ENCODE results near the gene SSTR3.

The SSTR3 gene

DNA sequence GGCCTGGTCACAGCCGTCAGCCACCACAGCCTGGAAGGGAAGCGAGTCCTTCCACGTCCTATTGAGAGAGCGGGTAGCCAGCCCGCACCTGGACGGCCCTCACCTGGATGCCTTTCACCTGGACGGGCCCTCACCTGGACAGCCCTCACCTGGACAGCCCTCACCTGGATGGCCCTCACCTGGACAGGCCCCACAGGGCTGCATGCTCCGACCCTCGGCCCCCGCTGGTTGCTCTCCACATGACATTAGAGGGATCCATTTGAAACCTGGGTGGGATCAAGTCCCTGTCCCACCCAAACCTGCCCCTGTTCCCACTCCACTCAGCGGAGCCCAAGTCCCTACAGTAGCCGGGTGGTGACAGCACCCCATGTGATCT lies 27.9 kb downstream of the SSTR3 start:
- ChIA-PET CTCF (no interaction called here), POLR2A (no interaction called here)
- TF ChIP-seq LEF1 (IDR thresholded peaks at IDR 0.05; ENCODE audit: borderline replicate concordance) (no peak), FOXK2 (IDR thresholded peaks at IDR 0.05) (no peak), BHLHE40 (IDR thresholded peaks at IDR 0.05; ENCODE audit: borderline replicate concordance) (no peak), SP1 (IDR thresholded peaks at IDR 0.05) (no peak), ARNT (IDR thresholded peaks at IDR 0.05) (no peak), TARDBP (IDR thresholded peaks at IDR 0.05) (no peak), ZNF384 (IDR thresholded peaks at IDR 0.05) (no peak), L3MBTL2 (conservative IDR thresholded peaks at IDR 0.05) (no peak), SUZ12 (IDR thresholded peaks at IDR 0.05) (no peak), FOXA1 (IDR thresholded peaks at IDR 0.05) (no peak), ELF4 (IDR thresholded peaks at IDR 0.05) (no peak), CTBP1 (IDR thresholded peaks at IDR 0.05; ENCODE audit: borderline replicate concordance) (no peak), FOXM1 (IDR thresholded peaks at IDR 0.05; ENCODE audit: borderline replicate concordance) (no peak)
- DNase-seq (ENCODE audit: extremely low spot score), result no peak

DNA sequence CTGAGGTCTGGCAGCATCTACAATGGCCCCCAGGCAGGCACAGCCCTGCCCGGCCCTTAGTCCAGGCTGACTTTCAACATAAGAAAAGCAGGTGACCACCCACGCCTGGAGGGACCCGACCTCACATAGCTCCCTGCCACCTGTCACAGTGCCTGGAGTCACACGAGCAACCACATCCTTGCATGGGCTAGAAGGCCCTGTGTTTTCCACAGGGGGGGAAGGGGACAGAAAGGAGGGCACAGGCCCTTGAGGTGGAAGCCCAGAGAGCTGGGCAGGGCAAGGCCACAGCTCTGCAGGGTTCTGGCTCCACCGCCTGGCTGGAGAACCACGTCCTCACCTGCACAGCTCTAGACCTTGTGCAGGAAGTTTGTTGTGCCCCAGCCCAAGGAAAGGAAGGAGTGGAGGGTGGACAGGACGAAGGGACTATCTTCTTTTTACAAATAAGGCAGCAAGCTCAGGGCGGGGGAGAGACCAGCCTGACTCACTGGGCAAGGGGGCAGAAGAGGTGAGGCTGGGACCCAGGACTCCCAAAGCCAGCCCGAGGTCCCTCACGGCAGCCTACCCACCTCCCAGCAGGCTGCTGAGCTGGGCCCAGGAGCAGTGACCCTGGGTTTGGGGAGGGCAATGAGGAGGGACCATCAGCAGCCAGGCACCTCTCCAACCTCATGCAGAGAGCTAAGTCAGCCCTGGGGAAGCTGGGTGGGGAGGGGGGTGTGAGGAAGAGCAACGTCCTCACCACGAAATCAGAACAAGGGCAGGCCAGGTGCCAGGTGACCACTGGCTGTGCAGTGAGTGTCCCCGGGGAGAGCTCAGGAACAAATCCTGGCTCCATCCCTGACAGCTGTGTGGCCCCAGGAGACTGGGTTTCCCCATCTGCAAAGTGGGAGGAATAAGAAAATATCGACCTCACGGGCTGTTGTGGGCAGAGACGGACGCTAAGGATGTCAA lies 28.6 kb downstream of the SSTR3 start:
- no peak for TF ChIP-seq BHLHE40 (IDR thresholded peaks at IDR 0.05; ENCODE audit: borderline replicate concordance)
- no peak for TF ChIP-seq FOXK2 (IDR thresholded peaks at IDR 0.05)
- no peak for TF ChIP-seq CTBP1 (IDR thresholded peaks at IDR 0.05; ENCODE audit: borderline replicate concordance)
- TF ChIP-seq HDGF (IDR thresholded peaks at IDR 0.05; ENCODE audit: borderline replicate concordance), result no peak
- no peak for TF ChIP-seq L3MBTL2 (conservative IDR thresholded peaks at IDR 0.05)
- TF ChIP-seq NFRKB (IDR thresholded peaks at IDR 0.05), result no peak
- TF ChIP-seq, protein P1, sequence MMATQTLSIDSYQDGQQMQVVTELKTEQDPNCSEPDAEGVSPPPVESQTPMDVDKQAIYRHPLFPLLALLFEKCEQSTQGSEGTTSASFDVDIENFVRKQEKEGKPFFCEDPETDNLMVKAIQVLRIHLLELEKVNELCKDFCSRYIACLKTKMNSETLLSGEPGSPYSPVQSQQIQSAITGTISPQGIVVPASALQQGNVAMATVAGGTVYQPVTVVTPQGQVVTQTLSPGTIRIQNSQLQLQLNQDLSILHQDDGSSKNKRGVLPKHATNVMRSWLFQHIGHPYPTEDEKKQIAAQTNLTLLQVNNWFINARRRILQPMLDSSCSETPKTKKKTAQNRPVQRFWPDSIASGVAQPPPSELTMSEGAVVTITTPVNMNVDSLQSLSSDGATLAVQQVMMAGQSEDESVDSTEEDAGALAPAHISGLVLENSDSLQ (IDR thresholded peaks at IDR 0.05), result no peak
- ChIA-PET CTCF (no interaction called here), POLR2A (no interaction called here)
- no peak for DNase-seq (ENCODE audit: extremely low spot score)

DNA sequence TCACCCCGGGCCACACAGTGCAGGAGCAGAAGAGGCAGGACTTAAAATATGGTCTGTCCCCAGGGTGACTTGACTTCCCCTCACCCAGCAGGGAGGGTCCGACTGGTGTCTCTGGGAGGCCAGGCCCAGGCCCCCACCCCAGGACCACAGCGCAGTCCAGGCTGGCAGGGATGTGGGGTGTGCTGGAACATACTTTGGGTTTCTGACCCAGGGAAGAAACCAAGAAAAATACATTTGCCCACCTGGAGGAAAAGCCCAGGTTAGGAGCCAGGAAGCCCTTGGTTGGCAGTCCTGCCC lies 29.4 kb downstream of the SSTR3 start:
- TF ChIP-seq ARNT (IDR thresholded peaks at IDR 0.05), result no peak
- no peak for TF ChIP-seq HDGF (IDR thresholded peaks at IDR 0.05; ENCODE audit: borderline replicate concordance)
- no peak for TF ChIP-seq TARDBP (IDR thresholded peaks at IDR 0.05)
- TF ChIP-seq, protein P1 (IDR thresholded peaks at IDR 0.05), result no peak
- no peak for DNase-seq (ENCODE audit: extremely low spot score)
- ChIA-PET POLR2A (no interaction called here), CTCF (no interaction called here)

DNA sequence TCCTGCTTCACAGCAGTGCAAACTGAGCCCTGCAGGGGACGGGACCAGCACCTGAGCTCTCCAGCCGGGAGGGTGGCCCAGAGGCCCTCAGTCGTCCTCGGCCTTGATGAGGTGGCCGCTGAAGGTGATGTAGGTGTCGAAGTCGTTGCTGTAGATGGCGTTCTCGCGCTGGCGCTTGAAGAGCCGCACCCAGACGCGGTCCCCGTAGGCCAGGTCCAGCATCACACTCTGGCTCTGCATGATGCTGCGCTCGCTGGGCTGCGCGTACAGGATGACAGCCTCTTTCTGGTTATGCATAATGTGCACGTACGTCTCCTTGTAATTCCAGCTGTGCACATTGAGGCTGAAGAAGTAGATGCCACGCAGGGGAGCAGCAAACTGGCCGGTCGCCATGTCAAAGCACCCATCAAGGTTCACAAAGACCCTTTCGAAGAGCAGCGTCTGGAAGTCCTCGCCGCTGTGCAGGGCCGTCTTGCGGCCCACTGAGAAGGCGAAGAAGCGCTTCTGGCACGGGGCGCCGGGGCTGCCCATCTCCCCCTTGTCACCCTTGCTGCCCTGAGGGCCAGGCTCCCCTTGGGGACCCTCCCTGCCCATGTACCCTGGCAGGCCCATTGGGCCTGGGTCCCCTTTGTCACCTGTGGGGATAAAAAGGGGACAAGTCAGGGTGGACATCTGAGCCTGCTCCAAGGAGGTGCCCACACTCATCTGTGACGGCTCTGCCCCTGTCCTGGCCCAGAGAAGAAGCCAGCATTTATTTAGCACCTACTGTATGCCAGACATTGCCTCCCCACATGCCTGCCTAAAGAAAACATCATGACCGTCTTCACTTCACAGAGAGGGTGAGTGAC lies 30.0 kb downstream of the SSTR3 start:
- DNase-seq (ENCODE audit: extremely low spot score), result no peak
- ChIA-PET CTCF (no interaction called here), POLR2A (no interaction called here)
- no peak for TF ChIP-seq FOXK2 (IDR thresholded peaks at IDR 0.05)
- no peak for TF ChIP-seq FOXA1 (IDR thresholded peaks at IDR 0.05)
- TF ChIP-seq HDGF (IDR thresholded peaks at IDR 0.05; ENCODE audit: borderline replicate concordance), result no peak
- TF ChIP-seq SUZ12 (IDR thresholded peaks at IDR 0.05), result no peak

DNA sequence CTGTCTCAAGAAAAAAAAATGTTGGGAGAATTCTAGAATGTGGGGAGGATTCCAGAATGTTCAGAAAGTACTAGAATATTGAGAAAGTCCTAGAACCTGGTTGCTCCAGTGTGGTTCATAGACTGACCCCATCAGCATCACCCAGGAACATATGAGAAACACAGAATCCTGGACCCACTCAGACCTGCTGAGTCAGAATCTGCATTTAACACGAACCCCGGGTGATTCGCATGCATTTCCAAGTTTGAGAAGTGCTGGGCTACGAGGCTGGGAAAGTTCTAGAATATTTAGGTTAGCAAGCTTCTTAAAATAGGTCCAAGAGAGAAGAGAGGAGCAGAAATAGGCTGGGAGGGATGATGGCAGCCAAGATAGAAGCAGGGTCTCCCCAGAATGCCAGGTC lies 30.6 kb downstream of the SSTR3 start:
- POLR2A ChIA-PET, result no interaction called here
- no peak for DNase-seq (ENCODE audit: extremely low spot score)
- TF ChIP-seq CTBP1 (IDR thresholded peaks at IDR 0.05; ENCODE audit: borderline replicate concordance) (no peak), L3MBTL2 (conservative IDR thresholded peaks at IDR 0.05) (no peak), FOXA1 (IDR thresholded peaks at IDR 0.05) (no peak), FOXK2 (IDR thresholded peaks at IDR 0.05) (no peak), SUZ12 (IDR thresholded peaks at IDR 0.05) (no peak), FOXM1 (IDR thresholded peaks at IDR 0.05; ENCODE audit: borderline replicate concordance) (no peak), NFRKB (IDR thresholded peaks at IDR 0.05) (no peak), ARNT (IDR thresholded peaks at IDR 0.05) (no peak), LEF1 (IDR thresholded peaks at IDR 0.05; ENCODE audit: borderline replicate concordance) (no peak), TARDBP (IDR thresholded peaks at IDR 0.05) (no peak), BHLHE40 (IDR thresholded peaks at IDR 0.05; ENCODE audit: borderline replicate concordance) (no peak)
- TF ChIP-seq, protein P1 (IDR thresholded peaks at IDR 0.05), result no peak
- CTCF ChIA-PET, result no interaction called here

DNA sequence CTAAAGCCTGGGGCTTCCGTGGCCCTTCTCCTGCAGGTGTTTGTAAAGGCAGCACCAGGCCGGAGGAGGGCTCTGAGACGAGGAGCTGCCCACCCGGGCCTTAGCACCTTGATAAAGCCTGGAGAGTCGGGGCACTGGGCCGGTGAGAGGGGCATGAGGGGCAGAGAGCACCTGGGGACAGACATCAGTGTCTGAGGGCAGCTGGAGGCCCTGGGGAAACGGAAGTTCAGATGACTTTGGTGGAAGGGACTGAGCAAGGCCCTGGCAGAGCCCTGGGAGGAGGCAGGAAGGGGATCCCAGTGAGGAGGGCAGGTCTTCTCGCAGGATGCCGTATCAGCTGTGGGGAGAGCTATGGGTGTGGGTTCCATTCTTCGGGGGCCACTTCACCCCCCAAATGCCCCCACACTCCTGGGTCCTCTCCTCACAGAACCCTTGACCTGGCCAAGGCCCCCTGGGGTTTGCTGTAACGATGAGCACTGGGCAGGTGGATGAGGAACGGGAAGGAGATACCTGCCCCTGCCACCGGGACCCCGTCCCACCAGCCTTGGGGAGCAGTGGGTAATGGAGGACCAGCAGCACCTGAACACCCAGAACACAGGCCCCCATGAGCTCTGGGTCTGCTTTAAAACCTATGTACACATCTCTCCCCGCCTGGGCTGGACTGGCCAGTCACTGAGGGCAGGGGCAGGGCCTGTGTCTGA lies 31.6 kb downstream of the SSTR3 start:
- ChIA-PET POLR2A (no interaction called here), CTCF (no interaction called here)
- DNase-seq (ENCODE audit: extremely low spot score), result no peak
- no peak for TF ChIP-seq CTBP1 (IDR thresholded peaks at IDR 0.05; ENCODE audit: borderline replicate concordance)
- TF ChIP-seq ARNT (IDR thresholded peaks at IDR 0.05), result no peak
- no peak for TF ChIP-seq L3MBTL2 (conservative IDR thresholded peaks at IDR 0.05)
- TF ChIP-seq SUZ12 (IDR thresholded peaks at IDR 0.05), result no peak
- no peak for TF ChIP-seq FOXM1 (IDR thresholded peaks at IDR 0.05; ENCODE audit: borderline replicate concordance)
- no peak for TF ChIP-seq NFRKB (IDR thresholded peaks at IDR 0.05)
- TF ChIP-seq SP1 (IDR thresholded peaks at IDR 0.05), result no peak
- no peak for TF ChIP-seq FOXK2 (IDR thresholded peaks at IDR 0.05)
- no peak for TF ChIP-seq LEF1 (IDR thresholded peaks at IDR 0.05; ENCODE audit: borderline replicate concordance)
- TF ChIP-seq HDGF (IDR thresholded peaks at IDR 0.05; ENCODE audit: borderline replicate concordance), result no peak
- TF ChIP-seq FOXA1 (IDR thresholded peaks at IDR 0.05), result no peak
- no peak for TF ChIP-seq TARDBP (IDR thresholded peaks at IDR 0.05)
- TF ChIP-seq ELF4 (IDR thresholded peaks at IDR 0.05), result no peak
- TF ChIP-seq ZNF384 (IDR thresholded peaks at IDR 0.05), result no peak
- TF ChIP-seq BHLHE40 (IDR thresholded peaks at IDR 0.05; ENCODE audit: borderline replicate concordance), result no peak
- TF ChIP-seq, protein P1 (IDR thresholded peaks at IDR 0.05), result no peak
